Fibroblast of lung (primary cell): ENCODE results near the gene THBS1. TPM values are rescaled to one million over a fixed set of nuclear protein-coding genes. Genes with fewer than 3 reads are reported as not detected.

Experiments used
- DNase-seq, 2 donors: peaks; one replicate each; pipeline versions ENCODE4 v3.0.0 to v3.0.0-alpha.2; 2010; ENCODE audit warnings: low read depth in 2 of 2
- H2AFZ ChIP-seq: 2 replicates; pipeline ENCODE4 v1.5.1; 2012; ENCODE audit warnings: low read length, control low read depth, inconsistent platforms
- H3K27ac ChIP-seq: 2 replicates; pipeline ENCODE4 v1.5.1; 2011; ENCODE audit warnings: low read length, control low read depth; ENCODE audit not compliant: insufficient read depth
- H3K27me3 ChIP-seq: 2 replicates; pipeline ENCODE4 v1.5.1; 2011; ENCODE audit warnings: mild to moderate bottlenecking, low read length; ENCODE audit not compliant: control insufficient read depth, insufficient read depth
- H3K36me3 ChIP-seq: 2 replicates; pipeline ENCODE4 v1.5.1; 2011; ENCODE audit warnings: low read length; ENCODE audit not compliant: control insufficient read depth, insufficient read depth
- H3K4me1 ChIP-seq: 2 replicates; pipeline ENCODE4 v1.5.1; 2011; ENCODE audit warnings: low read length; ENCODE audit not compliant: control insufficient read depth, insufficient read depth; ENCODE audit errors: extremely low read depth
- H3K4me2 ChIP-seq: 2 replicates; pipeline ENCODE4 v1.5.1; 2011; ENCODE audit warnings: low read length, control low read depth; ENCODE audit not compliant: insufficient read depth; ENCODE audit errors: extremely low read depth
- H3K4me3 ChIP-seq, 4 experiments: fragments of 200-600 bp in 1 of 4; sonication (generic) in 1 of 4; replicated peaks in 1 of 4; 2 replicates each; pipeline ENCODE4 v1.5.1; 2011 to 2016; ENCODE audit warnings: low read length in 4 of 4, low read depth in 3 of 4, mild to moderate bottlenecking in 3 of 4, control low read depth in 2 of 4, inconsistent platforms in 1 of 4, mixed read lengths in 1 of 4; ENCODE audit not compliant: insufficient read depth in 1 of 4; ENCODE audit errors: control extremely low read depth in 1 of 4
- H3K79me2 ChIP-seq: 2 replicates; pipeline ENCODE4 v1.5.1; 2012; ENCODE audit warnings: mild to moderate bottlenecking, low read length, inconsistent platforms; ENCODE audit not compliant: control insufficient read depth, insufficient read depth
- H3K9ac ChIP-seq: 2 replicates; pipeline ENCODE4 v1.5.1; 2011; ENCODE audit warnings: mild to moderate bottlenecking, low read length, control low read depth; ENCODE audit not compliant: insufficient read depth
- H3K9me3 ChIP-seq: 2 replicates; pipeline ENCODE4 v1.5.1; 2012; ENCODE audit warnings: low read depth, low read length; ENCODE audit not compliant: control insufficient read depth, insufficient read depth
- H4K20me1 ChIP-seq: 2 replicates; pipeline ENCODE4 v1.5.1; 2011; ENCODE audit warnings: low read length; ENCODE audit not compliant: control insufficient read depth, insufficient read depth; ENCODE audit errors: extremely low read depth
- CTCF ChIP-seq, 2 donors: IDR thresholded peaks in 1 of 2; conservative IDR thresholded peaks in 1 of 2; 1 replicate in 1 of 2; 2 replicates in 1 of 2; pipeline ENCODE4 v1.5.1; 2011 to 2012; ENCODE audit warnings: low read length in 2 of 2, control low read depth in 1 of 2, inconsistent platforms in 1 of 2, low read depth in 1 of 2, mild to moderate bottlenecking in 1 of 2
- EZH2 ChIP-seq: IDR thresholded peaks from 2 replicates; pipeline ENCODE4 v1.5.1; 2012; ENCODE audit warnings: low read length, control low read depth, mild to moderate bottlenecking; ENCODE audit errors: missing control alignments
- polyA plus RNA-seq, 2 donors: library from polyadenylated mRNA; depleted of rRNA in 1 of 2; stranded (reverse) in 1 of 2; unstranded in 1 of 2; fragments of >200 nt; gene quantifications; 2 replicates each; pipeline ENCODE4 v1.2.1, GENCODE V29; 2011 to 2012; ENCODE audit warnings: missing spikeins in 1 of 2
- total RNA-seq: library from RNA; depleted of rRNA; stranded (reverse); fragments of >200 nt; gene quantifications from 2 replicates; pipeline ENCODE4 v1.2.1, GENCODE V29; 2014

THBS1 gene
- total and polyA plus RNA-seq, 2 donors (not counting 1 experiment from before 2014, with no cell fraction given) = 1,512 to 1,745 TPM

GRCh38 chr15:39628144-39628508 is 47.2 kb downstream of the THBS1 start:
- Histone ChIP-seq H3K9me3 (no peaks in the 10 kb centered on the region), H3K36me3 (no peaks in the 10 kb centered on the region), H2AFZ (no peak overlapping the region), H3K27ac (no peak overlapping the region), H3K4me1 (peaks cover 29% of the 10 kb centered on the region), H3K4me2 (no peak overlapping the region), H4K20me1 (no peaks in the 10 kb centered on the region), H3K4me3 (no peak overlapping the region), H3K79me2 (no peaks in the 10 kb centered on the region), H3K27me3 (no peaks in the 10 kb centered on the region), H3K9ac (no peak overlapping the region)
- no peak for DNase-seq
- TF ChIP-seq EZH2 = no peak
- TF ChIP-seq CTCF (conservative IDR thresholded peaks at IDR 0.05 in 1 of 2, IDR thresholded peaks at IDR 0.05 in 1 of 2; ENCODE audit: low read depth in 1 of 2, low read length in 2 of 2) = peak in 1 of 2 donors; percentile 16

DNA sequence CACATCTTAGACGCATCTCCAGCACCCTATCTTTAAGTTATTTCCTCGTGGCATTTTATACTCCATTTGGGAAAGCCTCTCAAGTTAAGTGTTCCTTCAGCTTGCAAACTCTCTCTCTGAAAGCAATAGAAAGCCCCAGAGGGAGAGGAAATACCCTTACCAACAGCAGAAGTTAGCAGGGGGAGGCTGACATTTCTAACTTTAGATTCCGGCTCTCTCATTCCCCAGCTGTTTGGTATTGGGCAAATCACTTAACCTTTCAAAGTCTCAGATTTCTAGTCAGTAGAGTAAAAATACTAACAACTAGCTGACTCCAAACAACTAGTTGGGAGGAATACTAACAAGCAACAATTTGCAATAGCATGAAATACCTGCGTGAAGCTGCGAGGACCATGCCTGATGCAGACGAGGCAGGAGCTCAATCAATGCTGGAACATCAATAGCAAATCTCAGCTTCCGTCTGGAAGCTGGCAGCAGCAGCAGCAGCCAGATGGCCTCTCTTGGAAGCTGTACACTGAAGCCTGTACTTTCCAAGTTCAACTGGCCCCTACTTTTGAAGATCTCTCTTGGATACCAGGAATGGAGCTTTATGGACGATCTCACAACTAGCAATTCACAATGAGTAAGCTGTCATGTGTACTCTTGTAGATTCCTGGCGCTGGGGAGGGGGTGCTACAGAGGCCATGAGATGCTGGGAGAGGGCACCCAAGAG is 47.8 kb downstream of the THBS1 start:
- Histone ChIP-seq H3K27me3 (no peaks in the 10 kb centered on the region), H3K9me3 (no peaks in the 10 kb centered on the region), H3K4me1 (peaks cover 29% of the 10 kb centered on the region), H3K27ac (no peak overlapping the region), H4K20me1 (no peaks in the 10 kb centered on the region), H2AFZ (no peak overlapping the region), H3K4me3 (no peak overlapping the region), H3K79me2 (no peaks in the 10 kb centered on the region), H3K9ac (no peak overlapping the region), H3K4me2 (peak overlapping the region; percentile 54), H3K36me3 (no peaks in the 10 kb centered on the region)
- TF ChIP-seq EZH2 (no peak), CTCF (conservative IDR thresholded peaks at IDR 0.05 in 1 of 2, IDR thresholded peaks at IDR 0.05 in 1 of 2; ENCODE audit: low read depth in 1 of 2, low read length in 2 of 2) (no peak)
- DNase-seq = peak in 1 of 2 donors; percentile 19

- Histone ChIP-seq H3K27ac (no peak overlapping the region), H3K79me2 (no peaks in the 10 kb centered on the region), H3K36me3 (no peaks in the 10 kb centered on the region), H3K4me2 (no peak overlapping the region), H3K9me3 (no peaks in the 10 kb centered on the region), H3K27me3 (no peaks in the 10 kb centered on the region), H3K4me1 (peaks cover 27% of the 10 kb centered on the region), H2AFZ (no peak overlapping the region), H3K9ac (no peak overlapping the region), H4K20me1 (no peaks in the 10 kb centered on the region), H3K4me3 (no peak overlapping the region)
- no peak for TF ChIP-seq EZH2
- no peak for TF ChIP-seq CTCF (conservative IDR thresholded peaks at IDR 0.05 in 1 of 2, IDR thresholded peaks at IDR 0.05 in 1 of 2; ENCODE audit: low read depth in 1 of 2, low read length in 2 of 2)
- peak in 1 of 2 donors; percentile 63 for DNase-seq
These were observed 48.5 kb downstream of the THBS1 start for GRCh38 chr15:39629371-39629770.
